ENCODE data around the gene FGF14. TPM values are rescaled to one million over a fixed set of nuclear protein-coding genes. Genes with fewer than 3 reads are reported as not detected.

The FGF14 gene
- total RNA-seq, 2 experiments from 2014 or later = not detected

DNA sequence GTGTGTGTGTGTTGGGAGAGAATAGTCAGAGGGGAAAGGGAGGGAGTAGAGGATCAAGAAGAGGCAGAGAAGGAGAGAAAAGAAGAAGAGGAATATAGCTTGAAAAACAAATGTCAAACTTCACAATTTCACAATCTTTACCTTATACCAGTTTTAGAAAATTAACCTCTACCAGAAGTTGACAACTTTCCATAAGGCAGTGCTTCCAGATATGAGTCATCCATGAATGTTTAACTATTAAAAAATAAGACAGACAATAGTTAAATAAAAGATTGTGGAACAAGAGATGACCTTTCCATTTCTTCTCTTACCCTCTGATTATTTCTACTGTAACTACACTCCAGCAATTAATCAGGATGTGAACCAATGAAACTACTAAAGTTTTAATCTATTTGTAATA lies 720.0 kb downstream of the FGF14 start:
- Mint-ChIP-seq H3K4me1 (no peaks in the 10 kb centered on the region), H3K9me3 (ENCODE audit: low read depth) (no peaks in the 10 kb centered on the region), H3K36me3 (no peaks in the 10 kb centered on the region), H3K4me3 (no peak overlapping the region), H3K27ac (no peak overlapping the region), H3K27me3 (peaks cover 9% of the 10 kb centered on the region)
- no peak for ATAC-seq
- CTCF ChIA-PET = no interaction called here
- DNase-seq = no peak

DNA sequence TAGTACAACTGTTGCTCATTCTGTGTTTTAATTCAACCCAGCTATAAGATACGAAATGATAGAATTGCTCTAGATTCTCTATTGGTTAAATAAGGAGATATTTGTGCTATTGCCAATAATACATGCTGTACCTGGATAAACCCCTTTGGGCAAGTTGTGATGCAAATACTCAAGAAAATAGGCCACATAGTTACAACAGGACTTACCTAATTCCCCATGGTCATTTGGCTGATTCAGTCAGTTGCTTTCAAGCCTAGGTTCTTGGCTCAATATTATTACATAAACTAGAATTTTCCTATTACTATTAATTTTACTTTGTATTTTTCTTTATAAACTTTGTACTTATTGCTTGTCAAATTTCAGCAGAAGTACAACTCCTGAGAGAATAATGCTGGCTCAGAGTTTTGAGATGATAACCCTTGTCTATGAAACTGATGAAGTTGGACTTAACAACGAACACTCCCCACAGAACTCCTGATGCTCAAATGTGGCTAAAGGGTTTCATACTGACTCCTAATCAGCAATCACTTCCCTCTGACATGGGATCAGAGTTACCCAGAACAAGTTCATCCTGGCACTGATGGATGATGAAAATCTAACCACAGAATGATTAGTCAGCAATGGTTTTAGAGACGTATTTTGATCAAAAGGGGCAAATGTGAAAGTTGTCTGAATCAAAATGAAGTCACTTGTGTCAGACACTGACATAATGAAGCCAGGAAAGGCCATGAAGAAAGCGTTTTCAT lies 728.3 kb downstream of the FGF14 start:
- Mint-ChIP-seq H3K4me1 (peaks cover 2% of the 10 kb centered on the region), H3K9me3 (ENCODE audit: low read depth) (no peaks in the 10 kb centered on the region), H3K4me3 (no peak overlapping the region), H3K27ac (no peak overlapping the region), H3K36me3 (no peaks in the 10 kb centered on the region), H3K27me3 (no peaks in the 10 kb centered on the region)
- ATAC-seq (no peak), DNase-seq (no peak)
- CTCF ChIA-PET = no interaction called here

DNA sequence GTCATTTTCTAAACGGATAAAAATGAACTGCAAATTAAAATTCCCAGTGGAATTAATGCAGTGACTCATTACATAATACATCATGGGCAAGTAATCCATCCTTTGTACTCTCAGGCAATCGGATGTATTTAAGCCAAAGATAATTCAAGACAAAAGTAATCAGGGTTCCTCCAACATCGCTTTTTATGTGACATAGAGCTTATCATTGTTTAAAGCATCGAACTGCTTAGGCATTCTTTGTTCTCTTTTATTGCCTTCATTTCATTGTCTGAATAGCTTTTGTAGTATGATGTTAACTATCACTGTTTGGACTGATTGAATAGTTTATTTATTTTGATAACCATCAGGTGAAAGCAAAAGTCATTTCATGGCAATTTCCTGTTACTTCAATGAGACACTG lies 740.0 kb downstream of the FGF14 start:
- Mint-ChIP-seq H3K4me3 (no peak overlapping the region), H3K36me3 (no peaks in the 10 kb centered on the region), H3K4me1 (no peaks in the 10 kb centered on the region), H3K9me3 (ENCODE audit: low read depth) (no peaks in the 10 kb centered on the region), H3K27ac (no peak overlapping the region), H3K27me3 (peaks cover 6% of the 10 kb centered on the region)
- no peak for ATAC-seq
- no peak for DNase-seq
- CTCF ChIA-PET = no interaction called here

Small RNA genes lying within 50 kb of the gene (microRNA-seq; reads per million reads assigned to microRNA genes)
- gene MIR2681 (not detected), gene MIR4705 (2.6 reads per million)

Other genes starting within 250 kb of the FGF14 start
- gene TPP2, start 194.9 kb upstream of the FGF14 start, total RNA-seq = 10 to 100 TPM; 74.8 to 95.7 TPM